Astrocyte (in vitro differentiated cells and primary cell): ENCODE measurements around the gene PCDHB16.
"Not testable (repeated sequence)": the region's sequence is repeated elsewhere in the genome, so short reads cannot be mapped to it uniquely, and the experiment has no call there.

Source experiments
- EZH2 ChIP-seq: IDR thresholded peaks from 2 replicates; pipeline ENCODE4 v1.6.1; 2012; ENCODE audit warnings: mild to moderate bottlenecking, low read length, inconsistent platforms; ENCODE audit not compliant: insufficient read depth
- TF ChIP-seq, protein P1 (sequence below): IDR thresholded peaks from 2 replicates; pipeline ENCODE4 v1.5.1; 2011; ENCODE audit warnings: low read depth, mild to moderate bottlenecking, inconsistent platforms, low read length, moderate library complexity; ENCODE audit not compliant: insufficient read depth

DNA sequence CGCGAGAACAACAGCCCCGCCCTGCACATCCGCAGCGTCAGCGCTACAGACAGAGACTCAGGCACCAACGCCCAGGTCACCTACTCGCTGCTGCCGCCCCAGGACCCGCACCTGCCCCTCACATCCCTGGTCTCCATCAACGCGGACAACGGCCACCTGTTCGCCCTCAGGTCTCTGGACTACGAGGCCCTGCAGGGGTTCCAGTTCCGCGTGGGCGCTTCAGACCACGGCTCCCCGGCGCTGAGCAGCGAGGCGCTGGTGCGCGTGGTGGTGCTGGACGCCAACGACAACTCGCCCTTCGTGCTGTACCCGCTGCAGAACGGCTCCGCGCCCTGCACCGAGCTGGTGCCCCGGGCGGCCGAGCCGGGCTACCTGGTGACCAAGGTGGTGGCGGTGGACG is 33.3 kb downstream of the PCDHB16 start:
- TF ChIP-seq, protein P1, sequence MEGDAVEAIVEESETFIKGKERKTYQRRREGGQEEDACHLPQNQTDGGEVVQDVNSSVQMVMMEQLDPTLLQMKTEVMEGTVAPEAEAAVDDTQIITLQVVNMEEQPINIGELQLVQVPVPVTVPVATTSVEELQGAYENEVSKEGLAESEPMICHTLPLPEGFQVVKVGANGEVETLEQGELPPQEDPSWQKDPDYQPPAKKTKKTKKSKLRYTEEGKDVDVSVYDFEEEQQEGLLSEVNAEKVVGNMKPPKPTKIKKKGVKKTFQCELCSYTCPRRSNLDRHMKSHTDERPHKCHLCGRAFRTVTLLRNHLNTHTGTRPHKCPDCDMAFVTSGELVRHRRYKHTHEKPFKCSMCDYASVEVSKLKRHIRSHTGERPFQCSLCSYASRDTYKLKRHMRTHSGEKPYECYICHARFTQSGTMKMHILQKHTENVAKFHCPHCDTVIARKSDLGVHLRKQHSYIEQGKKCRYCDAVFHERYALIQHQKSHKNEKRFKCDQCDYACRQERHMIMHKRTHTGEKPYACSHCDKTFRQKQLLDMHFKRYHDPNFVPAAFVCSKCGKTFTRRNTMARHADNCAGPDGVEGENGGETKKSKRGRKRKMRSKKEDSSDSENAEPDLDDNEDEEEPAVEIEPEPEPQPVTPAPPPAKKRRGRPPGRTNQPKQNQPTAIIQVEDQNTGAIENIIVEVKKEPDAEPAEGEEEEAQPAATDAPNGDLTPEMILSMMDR: not testable (repeated sequence)
- not testable (repeated sequence) for TF ChIP-seq EZH2
